HEK293T (cell line): ENCODE results near the gene RAMACL.

Experiments
- BHLHE40 ChIP-seq: fragments of 450-650 bp; IDR thresholded peaks from 2 replicates; pipeline ENCODE4 v1.6.1; 2016; ENCODE audit warnings: mild to moderate bottlenecking, moderate library complexity, borderline replicate concordance
- LEF1 ChIP-seq: fragments of 450-650 bp; IDR thresholded peaks from 2 replicates; pipeline ENCODE4 v1.6.1; 2017; ENCODE audit warnings: mild to moderate bottlenecking, borderline replicate concordance

DNA sequence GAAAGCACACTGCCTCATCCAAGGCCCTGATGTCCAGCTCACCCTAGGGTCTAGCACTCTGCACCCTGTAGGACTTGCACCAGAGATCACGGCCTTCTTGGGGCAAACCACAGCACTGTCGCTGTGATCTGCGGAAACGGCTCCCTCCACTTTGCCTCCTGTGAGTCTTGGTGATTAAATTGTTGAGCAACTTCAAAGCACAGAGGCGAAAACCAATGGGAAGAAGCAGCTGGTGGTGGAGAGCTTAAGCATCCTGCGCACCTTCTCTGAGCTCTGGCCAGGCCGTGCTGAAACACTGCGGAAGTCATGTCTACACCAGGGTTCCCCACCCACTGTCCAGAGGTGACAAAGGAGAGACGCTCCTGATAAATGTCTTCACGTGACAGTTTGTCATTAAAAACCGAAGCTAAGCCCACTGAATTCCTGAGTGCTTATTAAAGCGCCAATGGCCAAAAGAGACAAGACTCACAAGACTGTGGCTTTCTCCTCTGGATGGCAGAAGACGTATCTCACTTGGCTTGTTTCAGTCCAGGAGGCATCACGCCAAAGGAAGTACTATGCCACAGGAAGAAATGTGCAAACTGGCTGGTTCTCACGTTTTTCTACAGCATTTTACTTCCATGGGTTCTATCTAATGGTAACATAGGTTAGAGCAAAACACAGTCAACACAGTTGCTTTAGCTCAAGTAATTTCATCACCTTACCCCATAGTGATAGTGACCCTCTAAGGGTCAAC lies 3.1 kb downstream of the RAMACL start:
- TF ChIP-seq BHLHE40 (no peak), LEF1 (no peak)
